IPS-15b (cell line): Measurements from ENCODE around the gene HLA-F.

Experiments
- H3K27me3 ChIP-seq: one replicate; pipeline ENCODE4 v1.6.1; 2013; ENCODE audit warnings: low read length; ENCODE audit not compliant: control insufficient read depth, insufficient read depth
- H3K36me3 ChIP-seq: one replicate; pipeline ENCODE4 v1.6.1; 2013; ENCODE audit warnings: low read length; ENCODE audit not compliant: control insufficient read depth, insufficient read depth
- H3K4me1 ChIP-seq: one replicate; pipeline ENCODE4 v1.6.1; 2013; ENCODE audit warnings: mild to moderate bottlenecking, low read length; ENCODE audit not compliant: control insufficient read depth, insufficient read depth
- H3K4me3 ChIP-seq: one replicate; pipeline ENCODE4 v1.5.1; 2013; ENCODE audit warnings: low read depth, low read length
- H3K9ac ChIP-seq: one replicate; pipeline ENCODE4 v1.6.1; 2013; ENCODE audit warnings: low read depth, mild to moderate bottlenecking, low read length
- H3K9me3 ChIP-seq: one replicate; pipeline ENCODE4 v1.6.1; 2013; ENCODE audit warnings: mild to moderate bottlenecking, low read length; ENCODE audit not compliant: control insufficient read depth, insufficient read depth

Gene HLA-F

DNA sequence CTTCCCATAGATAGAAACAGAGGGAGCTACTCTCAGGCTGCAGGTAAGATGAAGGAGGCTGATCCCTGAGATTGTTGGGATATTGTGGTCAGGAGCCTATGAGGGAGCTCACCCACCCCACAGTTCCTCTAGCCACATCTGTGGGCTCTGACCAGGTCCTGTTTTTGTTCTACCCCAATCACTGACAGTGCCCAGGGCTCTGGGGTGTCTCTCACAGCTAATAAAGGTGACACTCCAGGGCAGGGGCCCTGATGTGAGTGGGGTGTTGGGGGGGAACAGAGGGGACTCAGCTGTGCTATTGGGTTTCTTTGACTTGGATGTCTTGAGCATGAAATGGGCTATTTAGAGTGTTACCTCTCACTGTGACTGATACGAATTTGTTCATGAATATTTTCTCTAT, 2.8 kb downstream of the HLA-F start:
- H3K4me1 ChIP-seq = no peaks in the 10 kb centered on the region
- no peak overlapping the region for H3K4me3 ChIP-seq
- no peak overlapping the region for H3K9ac ChIP-seq

DNA sequence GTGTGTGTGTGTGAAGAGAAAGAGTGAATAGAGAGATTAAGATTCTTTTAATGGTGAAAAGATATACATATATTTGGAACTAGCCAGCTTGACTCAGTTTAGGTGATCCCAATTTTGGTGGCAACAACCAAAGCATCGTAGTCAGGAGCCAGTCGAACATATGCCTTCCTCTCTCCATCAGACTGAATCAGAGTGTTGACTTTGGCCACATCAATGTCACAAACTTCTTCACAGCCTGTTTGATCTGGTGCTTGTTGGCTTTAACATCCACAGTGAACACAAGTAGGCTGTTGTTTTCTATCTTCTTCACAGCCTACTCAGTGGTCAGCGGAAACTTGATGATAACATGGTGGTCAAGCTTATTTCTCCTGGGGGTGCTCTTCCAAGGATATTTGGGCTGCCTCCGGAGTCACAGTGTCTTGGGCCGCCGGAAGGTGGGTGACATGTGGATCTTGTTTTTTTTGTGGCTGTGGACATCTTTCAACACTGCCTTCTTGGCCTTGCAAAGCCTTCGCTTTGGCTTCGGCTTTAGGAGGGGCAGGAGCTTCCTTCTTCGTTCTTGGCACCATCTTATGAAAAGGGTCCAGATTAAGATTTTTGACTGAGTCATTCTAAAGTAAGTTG, 3.4 kb downstream of the HLA-F start:
- H3K36me3 ChIP-seq = no peaks in the 10 kb centered on the region
- H3K9ac ChIP-seq = no peak overlapping the region
- no peaks in the 10 kb centered on the region for H3K9me3 ChIP-seq
- H3K27me3 ChIP-seq = peaks cover 39% of the 10 kb centered on the region
- no peak overlapping the region for H3K4me3 ChIP-seq
- no peaks in the 10 kb centered on the region for H3K4me1 ChIP-seq

More for the DNA sequence above, 2.8 kb downstream of the HLA-F start:
- Histone ChIP-seq H3K36me3 (no peaks in the 10 kb centered on the region), H3K9me3 (no peaks in the 10 kb centered on the region), H3K27me3 (peaks cover 39% of the 10 kb centered on the region)

DNA sequence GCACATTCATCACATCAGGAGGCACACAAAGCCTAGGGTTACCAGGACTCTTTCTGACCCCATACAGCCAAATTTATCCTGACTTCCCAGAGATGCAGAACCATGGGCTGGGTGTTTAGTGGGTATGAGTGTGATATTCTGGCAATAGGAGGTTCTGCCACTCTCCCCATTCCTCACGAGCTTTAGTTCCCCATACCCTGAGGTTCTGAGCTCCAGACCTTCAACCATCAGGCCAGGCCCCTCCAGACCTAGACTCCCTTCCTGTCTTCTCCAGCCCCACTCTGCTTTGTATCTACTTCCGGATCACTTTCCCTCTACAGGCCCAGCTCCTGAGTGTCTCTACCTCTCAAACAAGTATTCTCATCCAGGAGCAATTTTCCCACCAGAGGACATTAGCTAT, 4.4 kb downstream of the HLA-F start:
- H3K36me3 ChIP-seq = no peaks in the 10 kb centered on the region

DNA sequence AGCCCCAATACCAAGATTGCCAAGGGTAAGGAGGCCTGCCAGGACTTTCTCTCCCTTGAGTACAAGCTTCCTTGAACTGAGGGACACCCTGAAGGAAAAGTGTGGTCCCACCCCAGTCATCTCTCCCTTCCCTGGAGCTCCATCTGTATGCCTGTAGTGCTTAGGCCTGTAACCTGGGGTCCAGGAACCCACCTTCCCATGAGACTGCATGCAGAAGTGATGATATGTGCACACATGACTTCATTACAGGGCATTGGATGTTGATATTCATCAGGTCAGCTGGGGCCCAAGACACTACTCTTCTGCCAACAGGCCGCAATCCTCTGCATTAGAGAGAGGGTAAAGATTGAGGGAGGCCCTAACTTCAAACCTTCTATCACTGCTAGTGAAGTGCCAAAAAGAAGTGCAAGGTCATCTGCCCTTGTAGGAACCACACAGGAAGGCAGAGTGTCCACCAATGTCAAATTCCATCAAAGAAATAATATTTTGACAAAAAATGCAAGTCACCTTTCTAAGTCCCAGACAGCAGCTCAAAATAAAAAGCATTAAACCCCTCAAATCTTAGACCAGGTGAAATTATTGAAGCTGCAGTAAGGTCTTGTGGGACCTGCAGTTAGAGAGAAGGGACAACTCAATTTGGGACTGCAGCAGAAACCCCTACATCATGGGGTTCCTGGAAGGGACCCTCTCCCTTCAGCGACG, 5.1 kb downstream of the HLA-F start:
- Histone ChIP-seq H3K4me3 (no peak overlapping the region), H3K9me3 (no peaks in the 10 kb centered on the region), H3K27me3 (peaks cover 32% of the 10 kb centered on the region), H3K36me3 (no peaks in the 10 kb centered on the region), H3K9ac (no peak overlapping the region), H3K4me1 (no peaks in the 10 kb centered on the region)

More for the DNA sequence above, 4.4 kb downstream of the HLA-F start:
- no peak overlapping the region for H3K9ac ChIP-seq
- no peaks in the 10 kb centered on the region for H3K4me1 ChIP-seq
- no peaks in the 10 kb centered on the region for H3K9me3 ChIP-seq
- H3K27me3 ChIP-seq = peaks cover 35% of the 10 kb centered on the region
- H3K4me3 ChIP-seq = no peak overlapping the region

DNA sequence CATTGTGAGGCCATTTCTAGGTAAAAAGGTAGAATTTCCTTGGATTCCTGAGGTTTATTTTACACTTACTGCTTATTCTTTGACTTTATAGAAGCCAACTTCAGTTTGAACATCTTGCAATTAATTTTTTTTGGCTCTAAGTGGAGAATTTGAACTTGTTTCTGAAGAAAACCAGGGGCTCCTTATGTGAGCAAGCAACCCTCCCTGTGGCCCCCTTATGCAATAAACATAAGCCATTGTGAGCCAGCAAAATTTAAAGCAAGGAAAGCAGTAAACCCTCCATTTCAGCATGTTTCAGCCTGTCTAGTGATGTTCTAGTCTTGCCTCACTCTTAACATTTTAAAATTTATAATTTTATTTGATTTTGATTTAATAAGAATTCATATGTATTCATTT, 5.6 kb downstream of the HLA-F start:
- H3K9ac ChIP-seq = no peak overlapping the region
- no peak overlapping the region for H3K4me3 ChIP-seq
- H3K4me1 ChIP-seq = no peaks in the 10 kb centered on the region
- no peaks in the 10 kb centered on the region for H3K36me3 ChIP-seq
- H3K27me3 ChIP-seq = peaks cover 32% of the 10 kb centered on the region
- H3K9me3 ChIP-seq = no peaks in the 10 kb centered on the region

DNA sequence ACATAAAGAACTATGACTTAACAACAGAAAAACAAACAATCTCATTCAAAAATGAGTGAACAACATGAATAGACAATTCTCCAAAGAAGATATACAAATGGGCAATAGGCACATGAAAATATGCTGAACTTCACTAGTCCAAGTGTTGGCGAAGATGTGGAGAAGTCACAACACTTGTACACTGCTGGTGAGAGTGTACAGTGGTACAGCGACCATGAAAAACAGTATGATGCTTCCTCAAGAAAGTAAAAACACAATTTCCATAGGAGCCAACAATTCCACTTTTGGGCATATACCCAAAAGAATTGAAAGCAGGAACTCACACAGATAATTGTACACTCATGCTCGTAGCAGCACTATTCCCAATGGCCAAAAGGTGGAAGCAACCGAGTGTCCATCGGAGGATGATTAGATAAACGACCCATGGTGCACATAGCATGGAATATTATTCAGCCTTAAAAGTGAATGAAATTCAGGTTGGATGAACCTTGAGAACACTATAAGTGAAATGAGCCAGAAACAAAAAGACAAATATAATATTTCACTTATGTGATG, 6.6 kb downstream of the HLA-F start:
- Histone ChIP-seq H3K9me3 (no peaks in the 10 kb centered on the region), H3K4me1 (no peaks in the 10 kb centered on the region), H3K4me3 (no peak overlapping the region), H3K36me3 (no peaks in the 10 kb centered on the region), H3K27me3 (peaks cover 23% of the 10 kb centered on the region), H3K9ac (no peak overlapping the region)

DNA sequence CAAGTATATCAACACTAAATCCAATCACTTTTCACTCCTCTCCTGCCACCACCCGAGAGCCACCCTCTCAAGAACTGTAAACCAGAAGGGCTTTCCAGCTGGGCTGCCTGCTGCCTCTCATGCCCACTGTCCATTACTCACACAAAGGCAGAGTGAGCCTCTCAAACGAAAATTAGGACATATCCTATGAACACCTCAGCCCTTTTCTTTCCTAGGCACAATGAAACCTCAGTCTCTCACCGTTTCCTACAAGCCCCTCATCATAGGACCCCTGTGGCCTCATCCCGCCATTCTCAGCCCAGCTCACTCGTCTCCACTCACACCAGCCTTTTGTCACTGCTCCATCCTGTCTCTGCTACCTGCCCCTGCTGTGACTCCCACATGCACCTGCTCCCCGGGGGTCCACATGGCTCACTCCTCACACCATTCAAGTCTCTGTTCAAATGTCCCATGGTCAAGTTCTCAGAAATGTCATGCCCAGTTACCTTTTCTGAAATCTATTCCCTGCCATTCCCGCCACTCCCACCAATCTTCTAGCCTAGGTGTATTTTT, 7.4 kb downstream of the HLA-F start:
- no peak overlapping the region for H3K4me3 ChIP-seq
- no peaks in the 10 kb centered on the region for H3K36me3 ChIP-seq
- H3K27me3 ChIP-seq = peaks cover 15% of the 10 kb centered on the region
- H3K4me1 ChIP-seq = no peaks in the 10 kb centered on the region
- no peak overlapping the region for H3K9ac ChIP-seq
- H3K9me3 ChIP-seq = no peaks in the 10 kb centered on the region

DNA sequence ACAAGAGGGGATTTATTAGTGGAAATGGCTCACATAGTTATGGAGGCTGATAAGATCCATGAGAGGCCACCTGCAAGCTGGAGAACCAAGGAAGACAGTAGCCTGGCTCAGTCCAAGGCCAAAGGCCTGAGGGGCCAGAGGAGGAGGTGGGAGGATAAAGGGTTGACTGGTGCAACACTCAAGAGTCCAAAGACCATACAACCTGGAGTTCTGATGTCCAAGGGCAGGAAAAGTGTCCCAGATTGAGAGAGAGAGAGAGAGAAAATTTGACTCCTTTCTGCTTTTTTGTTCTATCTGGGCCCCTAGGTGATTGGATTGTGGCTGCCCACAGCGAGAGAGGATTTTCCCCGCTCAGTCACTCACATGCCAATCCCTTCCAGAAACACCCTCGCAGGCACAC, 8.0 kb downstream of the HLA-F start:
- H3K9me3 ChIP-seq = no peaks in the 10 kb centered on the region
- H3K9ac ChIP-seq = no peak overlapping the region
- H3K36me3 ChIP-seq = no peaks in the 10 kb centered on the region
- H3K4me3 ChIP-seq = no peak overlapping the region
- H3K27me3 ChIP-seq = peaks cover 12% of the 10 kb centered on the region
- H3K4me1 ChIP-seq = no peaks in the 10 kb centered on the region

DNA sequence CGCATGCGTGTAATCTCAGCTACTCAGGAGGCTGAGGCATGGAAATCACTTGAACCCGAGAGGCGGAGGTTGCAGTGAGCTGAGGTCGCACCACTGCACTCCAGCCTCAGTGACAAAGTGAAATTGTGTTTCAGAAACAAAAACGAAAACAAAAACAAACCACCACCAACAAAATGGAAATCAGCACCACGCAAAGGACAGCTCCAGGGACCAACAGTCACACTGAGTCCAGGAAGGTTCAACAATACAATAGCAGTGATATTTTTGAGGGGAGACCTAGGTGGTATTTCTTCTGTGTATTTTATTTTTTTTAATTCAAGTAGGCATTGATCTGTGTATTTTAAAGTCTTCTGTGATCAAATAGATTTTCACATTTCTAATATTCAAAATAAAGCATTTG, 9.8 kb downstream of the HLA-F start:
- Histone ChIP-seq H3K9me3 (no peaks in the 10 kb centered on the region), H3K9ac (no peak overlapping the region), H3K4me1 (no peaks in the 10 kb centered on the region), H3K36me3 (no peaks in the 10 kb centered on the region), H3K4me3 (no peak overlapping the region), H3K27me3 (peaks cover 9% of the 10 kb centered on the region)

DNA sequence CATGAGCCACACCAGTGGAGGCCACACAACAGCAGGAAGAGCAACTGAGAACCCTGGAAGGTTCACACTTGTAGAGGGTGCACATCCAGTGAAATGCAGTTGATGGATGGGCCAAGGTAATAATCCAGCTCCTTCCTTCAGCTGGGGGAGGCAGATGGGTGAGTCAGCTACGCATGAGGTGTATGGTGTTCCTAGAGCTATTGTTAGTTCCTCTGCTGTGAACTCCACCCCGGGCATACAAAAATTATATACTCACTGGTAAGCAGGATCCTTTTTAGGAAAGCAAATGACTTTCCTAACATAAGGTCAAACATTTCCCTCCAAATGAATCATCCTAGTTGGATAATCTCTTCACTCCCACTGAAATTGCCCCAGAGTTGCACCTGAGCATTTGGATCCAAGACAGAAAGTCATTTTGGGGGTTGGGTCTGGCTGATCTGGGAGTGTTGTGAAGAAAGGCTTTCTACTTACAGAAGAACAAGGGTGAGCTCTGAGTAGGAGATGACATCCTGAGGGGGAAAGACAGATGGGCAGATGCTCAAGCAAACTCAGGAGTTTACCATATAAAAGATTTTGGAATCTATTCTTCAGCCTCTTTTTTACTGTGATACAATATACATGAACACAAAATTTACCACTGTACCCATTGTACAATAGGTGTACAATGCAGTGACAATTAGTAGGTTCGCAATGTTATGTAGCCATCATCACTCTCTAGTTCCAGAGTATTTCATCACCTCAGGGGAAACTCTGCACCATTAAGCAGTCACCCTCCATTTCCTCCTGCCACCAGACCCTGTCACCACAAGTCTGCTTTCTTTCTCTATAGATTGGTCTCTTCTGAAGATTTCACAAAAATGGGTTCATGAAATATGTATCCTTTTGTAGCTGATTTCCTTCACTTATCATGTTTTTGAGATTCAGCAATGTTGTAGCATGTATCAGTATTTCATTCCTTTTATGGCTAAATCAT, 11.1 kb downstream of the HLA-F start:
- H3K36me3 ChIP-seq = no peaks in the 10 kb centered on the region
- no peaks in the 10 kb centered on the region for H3K9me3 ChIP-seq
- no peak overlapping the region for H3K9ac ChIP-seq
- H3K4me1 ChIP-seq = no peaks in the 10 kb centered on the region
- peaks cover 8% of the 10 kb centered on the region for H3K27me3 ChIP-seq
- no peak overlapping the region for H3K4me3 ChIP-seq

DNA sequence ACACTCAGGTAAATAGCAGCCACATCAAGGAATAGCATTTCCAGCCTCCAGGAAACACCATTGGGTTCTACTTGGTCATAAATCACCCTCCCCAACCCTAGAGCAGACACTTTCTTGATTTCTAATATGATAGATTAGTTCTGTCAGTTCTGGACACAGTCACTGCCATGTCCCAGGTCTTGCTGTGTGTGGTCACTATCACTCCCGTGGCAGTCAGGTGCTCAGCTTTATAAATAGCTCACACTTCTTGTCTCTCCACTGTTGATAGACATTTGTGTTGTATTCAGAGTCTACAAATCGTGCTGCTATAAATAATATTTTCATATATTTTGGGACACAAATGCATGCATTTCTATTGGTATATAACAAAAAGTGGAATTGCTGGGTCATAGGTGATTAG, 13.3 kb downstream of the HLA-F start:
- H3K9me3 ChIP-seq = no peaks in the 10 kb centered on the region
- H3K9ac ChIP-seq = no peak overlapping the region
- no peak overlapping the region for H3K4me3 ChIP-seq
- peaks cover 2% of the 10 kb centered on the region for H3K27me3 ChIP-seq
- H3K36me3 ChIP-seq = no peaks in the 10 kb centered on the region
- H3K4me1 ChIP-seq = no peaks in the 10 kb centered on the region
